Measurements from ENCODE around the gene TPRA1.

The TPRA1 gene

GRCh38 chr3:127590593-127591465, at the start of gene TPRA1:
TSS of gene TPRA1 (minus strand) at chr3:127590733. CDS start at chr3:127580146, 10,587 bp downstream.
- peak; percentile 91 for DNase-seq

DNA sequence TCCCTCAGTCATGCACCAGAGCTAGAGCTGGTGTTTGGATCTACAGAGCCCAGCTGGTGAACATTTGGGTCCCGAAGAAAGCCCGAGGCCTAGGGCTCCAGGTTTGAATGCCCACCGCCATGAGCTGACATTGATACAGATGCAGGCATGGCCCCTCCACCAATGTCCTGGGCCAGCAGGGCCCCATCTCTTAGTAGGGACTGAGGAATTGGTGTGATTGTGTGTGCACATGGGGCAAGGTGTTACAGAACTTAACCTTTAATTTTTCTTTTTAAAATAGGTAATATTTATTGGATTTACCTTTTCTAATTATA, 49.5 kb upstream of the TPRA1 start:
- DNase-seq: no peak

- no peak for DNase-seq
Observed at GRCh38 chr3:127639173-127640041, 48.9 kb upstream of the TPRA1 start.

DNA sequence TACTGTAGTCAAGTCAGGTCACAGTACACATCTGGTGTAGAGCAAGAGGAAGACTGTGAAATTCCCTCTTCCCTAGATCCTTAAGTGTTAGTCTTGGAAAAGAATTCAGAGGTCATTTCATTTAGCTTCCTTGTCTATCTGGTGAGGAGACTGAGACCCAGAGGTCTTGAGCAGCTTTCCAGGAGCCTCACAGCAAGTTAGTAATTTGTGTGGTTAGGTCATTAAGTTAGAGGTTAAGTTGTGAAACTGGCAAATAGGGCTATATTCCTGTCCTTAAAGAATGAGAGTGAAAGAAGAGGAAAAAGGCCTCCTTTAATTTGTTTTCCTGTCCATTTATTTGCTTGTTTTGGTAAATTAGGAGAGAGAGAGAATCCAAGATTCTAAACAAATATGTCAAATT, 47.4 kb upstream of the TPRA1 start:
- DNase-seq: no peak

GRCh38 chr3:127637546-127637945, 47.0 kb upstream of the TPRA1 start:
- DNase-seq: peak; percentile 62

DNA sequence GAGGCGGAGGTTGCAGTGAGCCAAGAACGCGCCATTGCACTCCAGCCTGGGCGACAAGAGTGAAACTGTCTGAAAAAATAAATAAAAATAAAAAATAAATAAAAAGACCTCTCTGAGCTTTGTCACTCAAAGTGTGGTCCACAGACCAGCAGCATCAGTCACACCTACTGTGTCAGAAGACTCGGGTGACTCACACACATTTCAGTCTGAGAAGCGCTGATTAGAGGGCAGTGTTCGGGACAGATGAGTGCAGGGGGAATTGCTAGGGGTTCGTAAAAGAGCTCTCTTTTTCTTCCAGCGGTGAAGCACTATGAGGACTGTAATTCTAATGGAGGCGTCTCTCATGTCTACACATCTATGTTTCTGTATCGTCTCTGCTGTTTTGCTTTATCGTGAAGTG, 44.1 kb upstream of the TPRA1 start:
- no peak for DNase-seq

DNA sequence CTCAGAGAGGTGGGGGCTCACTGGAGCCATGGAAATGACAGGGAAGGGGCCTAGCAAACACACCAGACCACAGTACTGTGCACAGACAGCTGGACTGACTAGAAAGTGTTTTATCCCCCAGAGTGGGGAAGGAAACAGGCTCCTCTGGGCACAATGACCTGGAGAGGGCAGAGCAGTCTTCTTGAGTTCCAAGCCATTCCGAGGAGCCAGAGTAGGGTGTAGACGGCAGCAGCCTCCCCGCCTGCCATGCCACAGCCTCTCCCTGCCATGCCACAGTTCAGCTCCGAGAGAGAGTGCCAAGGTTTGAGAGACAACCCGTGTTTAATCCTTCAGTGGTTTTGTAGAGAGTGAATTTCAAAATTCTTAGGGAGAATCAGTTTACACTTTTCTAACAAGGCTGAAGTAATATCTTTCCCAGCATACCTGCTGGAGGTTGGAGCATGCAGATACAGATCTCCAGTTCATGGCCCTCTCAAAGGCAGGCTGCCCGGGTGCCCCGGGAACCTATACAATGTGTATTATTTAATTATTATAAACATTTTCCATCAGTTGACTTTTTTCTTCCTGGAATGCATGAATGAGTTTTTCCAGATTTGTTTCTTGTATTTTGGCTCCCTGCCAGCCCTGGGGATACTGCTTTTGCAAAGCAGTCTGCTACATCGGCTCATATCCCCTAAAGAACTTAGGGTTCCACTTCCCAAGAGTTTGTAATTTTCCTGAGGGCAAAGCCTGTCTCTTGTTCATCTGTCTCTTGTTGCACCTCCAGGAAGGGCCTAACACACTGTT, 41.7 kb upstream of the TPRA1 start:
- DNase-seq: no peak

DNA sequence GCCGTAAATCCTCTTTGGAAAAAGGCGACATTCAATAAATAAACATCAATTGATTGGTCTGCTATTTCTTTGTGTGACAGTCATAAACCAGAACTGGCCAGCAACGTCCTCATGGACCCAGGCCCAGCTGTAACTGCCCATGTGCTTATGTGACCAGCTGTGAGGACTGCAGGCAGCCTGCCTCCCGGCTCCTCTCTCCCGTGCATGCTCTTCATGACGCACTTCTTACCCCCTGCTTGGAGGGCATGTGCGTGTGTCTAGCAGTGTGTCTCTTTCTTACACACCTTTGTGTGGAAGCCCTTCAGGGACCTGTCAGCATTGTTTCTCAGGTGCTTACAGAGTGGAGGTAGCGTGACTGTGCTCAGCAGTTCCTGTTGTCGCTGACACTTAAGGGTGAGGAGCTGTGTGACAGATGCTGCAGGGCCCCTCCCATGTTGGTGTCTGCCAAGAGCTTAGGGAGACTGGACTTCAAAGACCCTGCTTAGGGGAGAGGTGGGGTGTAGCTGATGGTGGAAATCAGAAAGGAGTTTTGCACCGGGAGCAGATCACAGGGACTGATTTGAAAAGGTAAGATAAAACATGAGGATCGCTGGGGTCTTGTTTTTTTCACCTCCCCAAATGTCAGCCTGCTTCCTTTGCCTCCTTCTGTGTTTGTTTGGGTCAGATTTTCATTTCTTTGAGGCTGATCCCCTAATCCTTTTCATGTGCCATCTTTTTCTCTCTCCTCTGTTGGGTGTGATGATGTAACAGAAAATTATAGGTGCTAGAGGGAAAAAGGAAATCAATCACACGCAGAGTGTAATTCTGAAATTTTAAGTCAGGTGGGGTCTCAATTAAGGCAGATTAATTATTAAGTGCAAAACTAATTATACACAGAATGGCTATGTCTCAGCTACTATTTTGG, 40.5 kb upstream of the TPRA1 start:
- no peak for DNase-seq

GRCh38 chr3:127629467-127630403, 39.2 kb upstream of the TPRA1 start:
- peak; percentile 9 for DNase-seq

GRCh38 chr3:127628788-127629466, 38.4 kb upstream of the TPRA1 start, which contains the start of gene PODXL2:
TSS of gene PODXL2 (plus strand) at chr3:127629185. CDS start at chr3:127629220, 35 bp downstream.
- peak; percentile 33 for DNase-seq

DNA sequence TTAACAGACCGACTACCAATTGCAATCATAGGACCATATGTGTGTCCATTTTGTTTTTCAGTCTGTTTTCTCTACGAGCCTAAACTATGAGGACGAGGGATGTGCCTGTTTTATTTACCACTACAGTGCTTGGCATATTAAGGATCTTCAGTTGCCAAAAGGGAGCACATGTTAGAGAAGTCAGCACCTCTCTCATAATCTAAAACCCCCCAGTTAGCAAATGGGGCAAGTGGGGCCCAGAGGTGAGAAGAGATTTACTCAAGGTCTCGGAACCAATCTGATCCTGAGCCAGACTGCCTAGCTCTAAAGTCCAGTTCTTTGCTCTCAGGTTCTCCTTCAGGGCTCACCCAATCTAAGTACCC, 37.9 kb upstream of the TPRA1 start:
- DNase-seq: no peak

- DNase-seq: no peak
Observed at GRCh38 chr3:127625821-127626220, 35.3 kb upstream of the TPRA1 start.

DNA sequence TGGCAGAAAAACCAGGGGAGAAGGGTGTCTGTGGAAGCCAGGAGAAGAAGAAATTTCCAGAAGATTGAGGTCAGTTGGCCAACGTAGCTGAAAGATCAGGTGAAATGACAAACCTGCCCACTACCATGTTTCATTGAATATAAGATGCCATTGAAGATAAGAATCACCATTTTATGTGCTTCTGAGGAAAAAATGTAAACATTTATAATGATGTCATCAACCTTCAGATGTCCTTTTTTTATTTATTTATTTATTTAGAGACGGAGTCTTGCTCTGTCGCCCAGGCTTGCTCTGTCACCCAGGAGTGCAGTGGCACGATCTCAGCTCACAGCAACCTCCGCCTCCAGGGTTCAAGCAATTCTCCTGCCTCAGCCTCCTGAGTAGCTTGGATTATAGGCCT, 33.5 kb upstream of the TPRA1 start:
- DNase-seq: no peak

GRCh38 chr3:127622772-127623576, 32.4 kb upstream of the TPRA1 start:
- no peak for DNase-seq

DNA sequence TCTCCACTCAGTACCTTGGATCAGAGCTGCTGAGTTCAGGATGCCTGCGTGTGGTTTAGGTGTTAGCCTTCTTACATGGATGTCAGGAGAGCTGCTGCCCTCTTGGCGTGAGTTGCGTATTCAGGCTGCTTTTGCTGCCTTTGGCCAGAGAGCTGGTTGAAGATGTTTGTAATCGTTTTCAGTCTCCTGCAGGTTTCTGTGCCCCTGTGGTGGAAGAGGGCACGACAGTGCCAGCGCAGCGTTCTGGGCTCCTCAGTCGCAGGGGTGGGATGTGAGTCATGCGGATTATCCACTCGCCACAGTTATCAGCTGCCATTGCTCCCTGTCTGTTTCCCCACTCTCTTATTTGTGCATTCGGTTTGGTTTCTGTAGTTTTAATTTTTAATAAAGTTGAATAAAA, 31.5 kb upstream of the TPRA1 start:
- no peak for DNase-seq

GRCh38 chr3:127620637-127621375, 30.3 kb upstream of the TPRA1 start:
- no peak for DNase-seq

- no peak for DNase-seq
Observed at GRCh38 chr3:127618891-127619290, 28.4 kb upstream of the TPRA1 start.

DNA sequence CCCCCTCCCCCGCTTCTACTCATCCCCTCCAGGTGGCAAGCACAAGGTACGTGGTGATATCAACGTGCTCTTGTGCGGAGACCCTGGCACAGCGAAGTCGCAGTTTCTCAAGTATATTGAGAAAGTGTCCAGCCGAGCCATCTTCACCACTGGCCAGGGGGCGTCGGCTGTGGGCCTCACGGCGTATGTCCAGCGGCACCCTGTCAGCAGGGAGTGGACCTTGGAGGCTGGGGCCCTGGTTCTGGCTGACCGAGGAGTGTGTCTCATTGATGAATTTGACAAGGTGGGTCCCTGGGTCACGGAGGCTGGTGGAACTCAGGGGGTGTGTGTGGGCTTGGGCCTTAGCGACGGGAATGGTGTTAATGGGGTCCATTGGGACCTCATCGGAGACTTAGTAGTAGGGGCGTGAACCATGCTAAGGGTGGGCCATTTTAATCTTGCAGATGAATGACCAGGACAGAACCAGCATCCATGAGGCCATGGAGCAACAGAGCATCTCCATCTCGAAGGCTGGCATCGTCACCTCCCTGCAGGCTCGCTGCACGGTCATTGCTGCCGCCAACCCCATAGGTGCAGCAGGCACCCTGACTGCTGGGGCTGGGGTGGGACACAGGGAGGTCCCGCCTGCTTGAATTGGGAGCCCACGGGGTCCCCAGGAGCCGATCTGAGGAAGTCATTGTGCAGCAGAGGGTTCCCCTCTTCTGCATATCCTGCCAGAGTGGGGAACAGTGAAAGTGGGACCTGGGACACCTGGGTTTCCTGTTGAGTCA, 26.5 kb upstream of the TPRA1 start:
- DNase-seq: no peak

Data from GDM1 (cell line).